ENCODE measurements around the gene EPHA7. TPM values are rescaled to one million over a fixed set of nuclear protein-coding genes. Genes with fewer than 3 reads are reported as not detected.

The EPHA7 gene
- total RNA-seq, 4 donors from 2014 or later: 3.6 to 31.0 (median 16.9) TPM

DNA sequence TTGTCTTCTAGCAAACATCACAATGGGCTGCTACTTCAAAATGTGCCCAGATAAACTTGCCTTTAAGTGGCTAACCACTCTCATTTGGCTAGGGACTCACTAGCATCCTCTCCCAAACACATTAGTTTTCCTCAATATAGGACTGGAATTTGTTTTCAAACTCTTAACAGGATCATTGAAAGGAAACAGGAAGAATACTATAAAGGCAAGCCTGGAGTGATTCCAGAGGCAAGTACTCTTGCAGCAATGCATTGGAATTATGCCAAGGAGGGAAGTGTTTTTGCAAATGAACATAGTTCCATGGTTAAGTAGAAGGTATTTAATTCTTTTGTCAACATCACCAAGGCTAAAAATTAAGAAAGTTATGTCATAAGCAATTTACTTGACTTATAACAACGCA is 12.2 kb downstream of the EPHA7 start:
- intact Hi-C loops (cut with DNase I; ENCODE audit: low total_unique reads): no loop called here
- Histone ChIP-seq H3K4me1 (peaks cover 0 to 3% (median 0%) of the 10 kb centered on the region in 4 donors), H3K4me3 (no peak overlapping the region), H3K36me3 (no peaks in the 10 kb centered on the region), H3K27me3 (no peaks in the 10 kb centered on the region), H3K9me3 (no peaks in the 10 kb centered on the region), H3K27ac (no peak overlapping the region)
- in situ Hi-C loops (cut with MboI; ENCODE audit: low pct_ligation_motif_present in 1 of 4, low pct_unique_long_range_greater_than_20kb in 1 of 4, low sequenced_read_pairs in 3 of 4): no loop called here
- DNase-seq: no peak
- TF ChIP-seq EP300 (IDR thresholded peaks at IDR 0.05; ENCODE audit: low read depth) (no peak), POLR2AphosphoS5 (IDR thresholded peaks at IDR 0.05) (no peak), POLR2A (IDR thresholded peaks at IDR 0.05) (no peak)
- TF ChIP-seq, protein P1, sequence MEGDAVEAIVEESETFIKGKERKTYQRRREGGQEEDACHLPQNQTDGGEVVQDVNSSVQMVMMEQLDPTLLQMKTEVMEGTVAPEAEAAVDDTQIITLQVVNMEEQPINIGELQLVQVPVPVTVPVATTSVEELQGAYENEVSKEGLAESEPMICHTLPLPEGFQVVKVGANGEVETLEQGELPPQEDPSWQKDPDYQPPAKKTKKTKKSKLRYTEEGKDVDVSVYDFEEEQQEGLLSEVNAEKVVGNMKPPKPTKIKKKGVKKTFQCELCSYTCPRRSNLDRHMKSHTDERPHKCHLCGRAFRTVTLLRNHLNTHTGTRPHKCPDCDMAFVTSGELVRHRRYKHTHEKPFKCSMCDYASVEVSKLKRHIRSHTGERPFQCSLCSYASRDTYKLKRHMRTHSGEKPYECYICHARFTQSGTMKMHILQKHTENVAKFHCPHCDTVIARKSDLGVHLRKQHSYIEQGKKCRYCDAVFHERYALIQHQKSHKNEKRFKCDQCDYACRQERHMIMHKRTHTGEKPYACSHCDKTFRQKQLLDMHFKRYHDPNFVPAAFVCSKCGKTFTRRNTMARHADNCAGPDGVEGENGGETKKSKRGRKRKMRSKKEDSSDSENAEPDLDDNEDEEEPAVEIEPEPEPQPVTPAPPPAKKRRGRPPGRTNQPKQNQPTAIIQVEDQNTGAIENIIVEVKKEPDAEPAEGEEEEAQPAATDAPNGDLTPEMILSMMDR (IDR thresholded peaks at IDR 0.05): no peak
- whole genome bisulfite sequencing, 2 donors (ENCODE audit: low coverage in 1 of 2): 50 to 85% methylated on average over 1 of the region's 1 CpG

DNA sequence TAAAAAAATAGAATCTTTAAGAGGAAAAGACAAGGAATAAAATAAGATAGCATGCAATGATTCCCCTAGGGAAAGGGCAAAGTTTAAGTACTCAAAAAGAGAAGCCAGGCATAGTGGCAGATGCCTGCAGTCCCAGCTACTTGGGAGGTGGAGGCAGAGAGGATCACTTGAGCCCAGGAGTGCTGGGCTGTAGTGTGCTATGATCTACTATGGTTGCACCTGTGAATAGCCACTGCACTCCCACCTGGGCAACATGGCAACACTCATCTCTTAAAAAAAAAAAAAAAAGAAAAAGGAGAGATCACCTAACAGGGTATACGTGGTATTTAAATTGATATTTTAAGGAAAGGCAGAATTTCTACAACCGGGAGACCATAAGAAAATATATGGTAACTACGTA is 16.0 kb downstream of the EPHA7 start:
- H3K27ac ChIP-seq: no peak overlapping the region
- WGBS, 2 donors (ENCODE audit: low coverage in 1 of 2): 88 to 94% methylated on average over 3 of the region's 3 CpGs
- no peak for DNase-seq
- intact Hi-C loops (cut with DNase I; ENCODE audit: low total_unique reads): no loop called here
- H3K36me3 ChIP-seq: no peaks in the 10 kb centered on the region
- in situ Hi-C loops (cut with MboI; ENCODE audit: low pct_ligation_motif_present in 1 of 4, low pct_unique_long_range_greater_than_20kb in 1 of 4, low sequenced_read_pairs in 3 of 4): no loop called here
- TF ChIP-seq EP300 (IDR thresholded peaks at IDR 0.05; ENCODE audit: low read depth) (no peak), POLR2AphosphoS5 (IDR thresholded peaks at IDR 0.05) (no peak), POLR2A (IDR thresholded peaks at IDR 0.05) (no peak)
- TF ChIP-seq, protein P1 (IDR thresholded peaks at IDR 0.05): no peak
- peaks cover 0 to 6% (median 0%) of the 10 kb centered on the region in 4 donors for H3K4me1 ChIP-seq
- H3K9me3 ChIP-seq: no peaks in the 10 kb centered on the region
- H3K27me3 ChIP-seq: no peaks in the 10 kb centered on the region
- no peak overlapping the region for H3K4me3 ChIP-seq

DNA sequence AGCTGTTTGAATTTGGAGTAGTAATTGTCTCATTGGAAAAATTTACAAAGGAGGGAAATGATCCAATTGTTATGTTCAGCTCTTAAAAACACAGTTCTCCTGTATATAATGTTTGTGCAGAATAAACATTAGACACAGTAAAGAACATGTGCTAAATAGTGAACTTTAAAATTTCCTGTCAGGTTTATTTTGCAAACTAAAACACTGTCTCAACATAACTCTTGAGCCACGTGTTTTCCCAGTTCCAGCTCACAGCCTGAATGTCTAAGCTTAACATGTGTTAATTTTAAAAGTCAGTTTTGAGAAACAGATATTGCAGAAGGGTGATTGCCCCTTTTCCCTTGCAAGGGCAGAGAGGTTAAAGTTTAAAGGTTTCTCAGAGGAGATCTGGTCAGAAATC is 20.6 kb downstream of the EPHA7 start:
- Histone ChIP-seq H3K9me3 (no peaks in the 10 kb centered on the region), H3K27me3 (no peaks in the 10 kb centered on the region), H3K36me3 (no peaks in the 10 kb centered on the region), H3K4me3 (no peak overlapping the region), H3K27ac (no peak overlapping the region), H3K4me1 (peaks cover 0 to 3% (median 0%) of the 10 kb centered on the region in 4 donors)
- intact Hi-C loops (cut with DNase I; ENCODE audit: low total_unique reads) (no loop called here), in situ Hi-C loops (cut with MboI; ENCODE audit: low pct_ligation_motif_present in 1 of 4, low pct_unique_long_range_greater_than_20kb in 1 of 4, low sequenced_read_pairs in 3 of 4) (no loop called here)
- TF ChIP-seq, protein P1 (IDR thresholded peaks at IDR 0.05): no peak
- no peak for TF ChIP-seq POLR2AphosphoS5 (IDR thresholded peaks at IDR 0.05)
- TF ChIP-seq EP300 (IDR thresholded peaks at IDR 0.05; ENCODE audit: low read depth): no peak
- TF ChIP-seq POLR2A (IDR thresholded peaks at IDR 0.05): no peak
- no peak for DNase-seq
- 3 to 11% methylated on average over 1 of the region's 1 CpG for WGBS, 2 donors (ENCODE audit: low coverage in 1 of 2)

DNA sequence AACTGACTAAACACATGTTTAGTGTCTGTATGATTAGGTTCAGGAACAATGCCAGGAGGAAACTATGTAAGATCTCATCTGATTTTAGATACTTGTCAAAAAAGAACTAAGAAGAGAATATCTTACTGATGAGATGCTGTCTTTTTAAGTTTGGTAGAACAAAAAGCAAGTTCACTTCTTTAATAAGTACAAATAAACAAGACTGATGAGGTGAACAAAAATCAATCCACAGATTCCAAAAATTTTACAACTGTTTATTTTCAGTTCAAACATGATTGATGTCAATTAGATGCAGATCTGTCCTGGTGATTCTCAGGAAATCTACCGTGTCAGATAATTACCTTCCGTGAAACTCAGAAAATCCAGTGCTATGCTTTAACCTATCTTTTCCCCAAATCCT is 24.9 kb downstream of the EPHA7 start:
- intact Hi-C loops (cut with DNase I; ENCODE audit: low total_unique reads): no loop called here
- 74 to 85% methylated on average over 2 of the region's 2 CpGs for WGBS, 2 donors (ENCODE audit: low coverage in 1 of 2)
- TF ChIP-seq EP300 (IDR thresholded peaks at IDR 0.05; ENCODE audit: low read depth) (no peak), POLR2AphosphoS5 (IDR thresholded peaks at IDR 0.05) (no peak), POLR2A (IDR thresholded peaks at IDR 0.05) (no peak)
- TF ChIP-seq, protein P1 (IDR thresholded peaks at IDR 0.05): no peak

More for the DNA sequence above, 24.9 kb downstream of the EPHA7 start:
- DNase-seq: no peak
- no peaks in the 10 kb centered on the region for H3K36me3 ChIP-seq
- H3K27me3 ChIP-seq: no peaks in the 10 kb centered on the region
- in situ Hi-C loops (cut with MboI; ENCODE audit: low pct_ligation_motif_present in 1 of 4, low pct_unique_long_range_greater_than_20kb in 1 of 4, low sequenced_read_pairs in 3 of 4): no loop called here
- H3K9me3 ChIP-seq: no peaks in the 10 kb centered on the region
- no peak overlapping the region for H3K27ac ChIP-seq
- no peaks in the 10 kb centered on the region for H3K4me1 ChIP-seq
- H3K4me3 ChIP-seq: no peak overlapping the region
